ENCODE data around the gene ROR2. TPM values are rescaled to one million over a fixed set of nuclear protein-coding genes. Genes with fewer than 3 reads are reported as not detected.

The ROR2 gene
- total and polyA plus RNA-seq, 8 donors = 3.0 to 21.4 (median 9.8) TPM

DNA sequence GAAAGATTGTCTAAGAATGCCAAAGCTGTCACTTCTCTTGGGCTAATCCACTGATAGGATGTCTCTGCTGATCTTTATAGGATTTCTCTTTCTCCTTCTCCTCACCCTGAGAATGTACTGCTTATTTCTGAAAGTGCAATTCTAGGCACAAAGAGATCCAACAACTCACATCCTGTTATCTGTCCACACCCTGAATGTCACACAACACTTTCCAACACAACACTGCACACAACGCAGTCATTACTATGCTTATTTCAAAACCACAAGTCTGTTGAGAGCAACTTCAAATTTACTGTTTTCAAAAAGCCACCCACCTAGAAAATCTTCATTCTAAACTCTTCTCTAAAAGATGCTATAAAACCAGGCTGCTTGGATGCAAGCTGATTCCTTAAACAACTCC, 215.0 kb downstream of the ROR2 start:
- peaks cover 0 to 9% (median 7%) of the 10 kb centered on the region in 4 donors for H3K4me1 ChIP-seq
- WGBS, 5 donors = 65 to 90% (median 72%) methylated on average over 1 of the region's 1 CpG
- peaks cover 4 to 56% (median 47%) of the 10 kb centered on the region in 4 donors for H3K36me3 ChIP-seq
- H3K4me3 ChIP-seq = no peak overlapping the region
- no peaks in the 10 kb centered on the region for H3K9me3 ChIP-seq
- intact Hi-C loops (cut with DNase I; ENCODE audit: low total_unique reads) = no loop called here
- H3K27me3 ChIP-seq = no peaks in the 10 kb centered on the region
- TF ChIP-seq POLR2A (IDR thresholded peaks at IDR 0.05) = no peak
- TF ChIP-seq, protein P1, sequence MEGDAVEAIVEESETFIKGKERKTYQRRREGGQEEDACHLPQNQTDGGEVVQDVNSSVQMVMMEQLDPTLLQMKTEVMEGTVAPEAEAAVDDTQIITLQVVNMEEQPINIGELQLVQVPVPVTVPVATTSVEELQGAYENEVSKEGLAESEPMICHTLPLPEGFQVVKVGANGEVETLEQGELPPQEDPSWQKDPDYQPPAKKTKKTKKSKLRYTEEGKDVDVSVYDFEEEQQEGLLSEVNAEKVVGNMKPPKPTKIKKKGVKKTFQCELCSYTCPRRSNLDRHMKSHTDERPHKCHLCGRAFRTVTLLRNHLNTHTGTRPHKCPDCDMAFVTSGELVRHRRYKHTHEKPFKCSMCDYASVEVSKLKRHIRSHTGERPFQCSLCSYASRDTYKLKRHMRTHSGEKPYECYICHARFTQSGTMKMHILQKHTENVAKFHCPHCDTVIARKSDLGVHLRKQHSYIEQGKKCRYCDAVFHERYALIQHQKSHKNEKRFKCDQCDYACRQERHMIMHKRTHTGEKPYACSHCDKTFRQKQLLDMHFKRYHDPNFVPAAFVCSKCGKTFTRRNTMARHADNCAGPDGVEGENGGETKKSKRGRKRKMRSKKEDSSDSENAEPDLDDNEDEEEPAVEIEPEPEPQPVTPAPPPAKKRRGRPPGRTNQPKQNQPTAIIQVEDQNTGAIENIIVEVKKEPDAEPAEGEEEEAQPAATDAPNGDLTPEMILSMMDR (IDR thresholded peaks at IDR 0.05) = no peak
- no peak for TF ChIP-seq POLR2AphosphoS5 (IDR thresholded peaks at IDR 0.05)
- no peak for TF ChIP-seq EP300 (IDR thresholded peaks at IDR 0.05)
- peak overlapping the region in 1 of 5 donors; percentile 15 for H3K27ac ChIP-seq
- no peak for DNase-seq

DNA sequence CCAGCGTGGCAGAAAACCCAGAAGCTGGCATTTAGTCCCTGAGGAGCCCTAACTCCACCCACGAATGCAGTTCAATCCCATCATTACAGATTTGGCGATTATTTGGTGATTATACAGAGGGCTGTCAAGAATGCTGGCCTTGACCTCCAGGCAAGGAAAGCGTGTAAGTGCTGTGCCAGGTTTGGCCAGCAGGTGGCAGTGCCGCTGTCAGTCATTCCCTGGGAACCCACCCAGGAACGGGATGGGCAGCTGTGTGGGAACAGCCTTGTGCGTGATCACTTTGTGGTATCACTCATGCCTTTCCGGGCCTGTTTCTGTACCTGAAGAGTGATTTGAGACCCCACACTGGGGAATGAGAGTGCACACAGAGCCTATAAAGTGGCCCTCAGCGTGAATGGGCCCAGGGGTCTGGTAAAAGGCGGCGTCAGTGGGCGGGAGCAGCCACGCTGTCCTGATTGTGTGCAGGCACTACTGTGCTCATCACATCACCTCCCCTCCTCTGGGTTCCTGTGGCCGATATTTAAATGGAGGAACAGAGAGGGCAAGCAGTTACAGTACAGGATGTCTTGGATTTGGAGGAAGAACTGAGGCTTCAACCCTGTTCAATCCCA, 215.6 kb downstream of the ROR2 start:
- peaks cover 4 to 60% (median 53%) of the 10 kb centered on the region in 4 donors for H3K36me3 ChIP-seq
- DNase-seq = peak; percentile 80 to 85
- no peaks in the 10 kb centered on the region for H3K27me3 ChIP-seq
- intact Hi-C loops (cut with DNase I; ENCODE audit: low total_unique reads) = no loop called here
- H3K4me1 ChIP-seq = peaks cover 0 to 10% (median 7%) of the 10 kb centered on the region in 4 donors
- TF ChIP-seq, protein P1 (IDR thresholded peaks at IDR 0.05) = peak in 6 of 7 experiments; percentile 43 to 95 (median 87)
- TF ChIP-seq POLR2AphosphoS5 (IDR thresholded peaks at IDR 0.05) (peak in 2 of 3 donors; percentile 47 to 48), EP300 (IDR thresholded peaks at IDR 0.05) (no peak), POLR2A (IDR thresholded peaks at IDR 0.05) (no peak)
- H3K9me3 ChIP-seq = no peaks in the 10 kb centered on the region
- peak overlapping the region in 1 of 5 donors; percentile 15 for H3K27ac ChIP-seq
- H3K4me3 ChIP-seq = no peak overlapping the region
- WGBS, 5 donors = 14 to 47% (median 41%) methylated on average over 8 to 14 of the region's 14 CpGs

DNA sequence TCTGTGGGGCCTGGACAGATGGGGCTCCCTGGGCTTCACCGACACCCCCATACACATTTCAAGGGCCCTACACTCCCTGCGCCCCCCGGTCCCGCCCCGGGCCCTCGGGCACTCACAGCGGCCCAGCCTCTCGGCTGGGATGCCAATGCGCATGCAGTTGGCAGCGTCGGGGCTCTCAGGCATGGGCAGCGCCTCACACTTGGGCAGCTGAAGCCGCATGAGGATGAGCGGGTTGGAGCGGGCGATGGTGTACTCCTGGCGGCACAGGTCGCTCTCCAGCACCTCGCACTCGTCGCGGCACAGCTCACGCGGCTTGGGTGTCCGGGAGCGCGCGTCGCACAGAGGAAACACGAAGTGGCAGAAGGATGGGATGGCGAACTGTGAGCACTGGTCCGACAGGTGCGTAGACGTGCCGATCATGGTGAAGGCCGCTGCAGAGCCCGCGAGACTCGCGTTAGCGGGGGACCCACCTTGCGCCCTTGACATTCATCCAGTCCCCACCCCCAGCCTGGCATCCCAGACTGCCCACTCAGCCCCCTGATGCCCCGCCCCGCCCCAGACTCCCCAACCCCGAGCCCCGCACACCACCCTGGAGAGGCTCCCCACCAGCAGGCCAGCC, 216.9 kb downstream of the ROR2 start:
- 96 to 99% (median 97%) methylated on average over 29 to 46 of the region's 46 CpGs for WGBS, 5 donors
- intact Hi-C loops (cut with DNase I; ENCODE audit: low total_unique reads) = no loop called here
- Histone ChIP-seq H3K4me3 (no peak overlapping the region), H3K4me1 (peaks cover 0 to 13% (median 7%) of the 10 kb centered on the region in 4 donors), H3K9me3 (no peaks in the 10 kb centered on the region), H3K27me3 (no peaks in the 10 kb centered on the region), H3K27ac (no peak overlapping the region), H3K36me3 (peaks cover 4 to 63% (median 53%) of the 10 kb centered on the region in 4 donors)
- DNase-seq = no peak
- TF ChIP-seq POLR2AphosphoS5 (IDR thresholded peaks at IDR 0.05) (no peak), EP300 (IDR thresholded peaks at IDR 0.05) (no peak), POLR2A (IDR thresholded peaks at IDR 0.05) (no peak)
- TF ChIP-seq, protein P1 (IDR thresholded peaks at IDR 0.05) = no peak

DNA sequence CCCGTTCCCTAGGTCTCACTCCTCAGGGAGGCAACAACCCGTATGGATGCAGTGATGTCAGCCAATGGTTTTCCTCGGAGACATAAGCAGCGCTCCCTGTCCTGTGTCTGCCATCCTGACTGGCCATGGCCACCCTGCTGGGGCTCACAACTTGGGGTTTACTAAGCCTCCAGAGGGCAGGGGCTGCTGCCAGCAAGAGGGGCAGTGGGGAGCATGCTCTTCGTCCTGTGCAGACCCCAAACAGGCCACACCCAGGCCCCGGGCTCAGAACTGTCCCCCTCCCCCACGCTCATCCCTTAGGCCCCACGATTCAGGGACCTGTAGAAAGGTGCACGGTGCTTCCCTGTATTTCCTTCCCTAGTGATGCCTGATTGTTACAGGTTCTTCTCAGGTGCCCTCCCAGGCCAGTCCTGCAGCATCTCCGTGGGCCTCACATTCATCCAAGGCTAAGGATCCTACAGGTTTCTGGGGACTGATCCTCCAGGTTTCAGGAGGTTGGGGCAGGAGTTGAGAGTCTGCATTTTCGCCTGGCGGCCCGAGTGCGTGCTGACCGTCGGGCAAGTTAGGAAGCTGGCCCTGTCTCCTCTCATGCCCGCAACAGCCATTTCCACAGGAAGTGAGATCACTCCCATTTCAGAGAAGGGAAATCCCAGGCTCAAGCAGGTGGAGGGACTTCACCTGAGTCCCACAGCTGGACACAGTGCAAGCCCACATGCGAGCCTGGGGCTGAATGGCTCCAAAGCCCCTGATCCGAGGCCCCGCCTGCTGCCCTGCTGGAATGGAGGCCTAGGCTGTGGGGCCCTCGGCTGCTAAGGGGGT, 217.6 kb downstream of the ROR2 start:
- Histone ChIP-seq H3K27me3 (no peaks in the 10 kb centered on the region), H3K4me1 (peaks cover 0 to 13% (median 9%) of the 10 kb centered on the region in 4 donors), H3K9me3 (no peaks in the 10 kb centered on the region), H3K36me3 (peaks cover 4 to 63% (median 52%) of the 10 kb centered on the region in 4 donors), H3K27ac (no peak overlapping the region), H3K4me3 (no peak overlapping the region)
- DNase-seq = no peak
- intact Hi-C loops (cut with DNase I; ENCODE audit: low total_unique reads) = no loop called here
- TF ChIP-seq, protein P1 (IDR thresholded peaks at IDR 0.05) = no peak
- TF ChIP-seq EP300 (IDR thresholded peaks at IDR 0.05) = no peak
- TF ChIP-seq POLR2AphosphoS5 (IDR thresholded peaks at IDR 0.05) = no peak
- no peak for TF ChIP-seq POLR2A (IDR thresholded peaks at IDR 0.05)
- WGBS, 5 donors = 85 to 90% (median 88%) methylated on average over 10 to 21 of the region's 21 CpGs
